Measurements from ENCODE around the gene SUPT20HL2. TPM values are rescaled to one million over a fixed set of nuclear protein-coding genes. Genes with fewer than 3 reads are reported as not detected.

Gene SUPT20HL2
- total RNA-seq, 4 donors from 2014 or later: not detected

DNA sequence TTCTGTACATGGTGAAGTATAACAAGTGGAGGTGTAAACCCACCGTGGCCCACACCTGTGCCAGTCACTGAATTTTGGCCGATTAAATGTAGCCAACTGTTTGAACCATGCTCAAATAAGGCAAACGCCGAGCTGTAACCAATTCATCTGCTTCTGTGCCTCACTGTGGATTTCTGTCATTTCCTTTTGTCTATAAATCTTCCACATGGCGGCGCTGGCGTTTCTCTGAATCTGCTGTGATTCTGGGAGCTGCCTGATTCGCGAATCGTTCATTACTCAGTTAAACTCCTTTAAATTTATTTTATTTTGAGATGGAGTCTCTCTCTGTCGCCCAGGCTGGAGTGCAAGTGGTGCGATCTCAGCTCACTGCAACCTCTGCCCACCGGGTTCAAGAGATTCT, 19.2 kb downstream of the SUPT20HL2 start:
- no peak for DNase-seq
- Histone ChIP-seq H3K4me1 (no peaks in the 10 kb centered on the region), H3K27me3 (no peaks in the 10 kb centered on the region), H3K36me3 (no peaks in the 10 kb centered on the region), H3K4me3 (replicated peaks in 1 of 3) (no peak overlapping the region), H3K9me3 (no peaks in the 10 kb centered on the region), H3K27ac (no peak overlapping the region)
- WGBS, 2 donors: 55 to 58% methylated on average over 13 of the region's 13 CpGs
- intact Hi-C loops (cut with DNase I): no loop called here
- TF ChIP-seq, protein P1, sequence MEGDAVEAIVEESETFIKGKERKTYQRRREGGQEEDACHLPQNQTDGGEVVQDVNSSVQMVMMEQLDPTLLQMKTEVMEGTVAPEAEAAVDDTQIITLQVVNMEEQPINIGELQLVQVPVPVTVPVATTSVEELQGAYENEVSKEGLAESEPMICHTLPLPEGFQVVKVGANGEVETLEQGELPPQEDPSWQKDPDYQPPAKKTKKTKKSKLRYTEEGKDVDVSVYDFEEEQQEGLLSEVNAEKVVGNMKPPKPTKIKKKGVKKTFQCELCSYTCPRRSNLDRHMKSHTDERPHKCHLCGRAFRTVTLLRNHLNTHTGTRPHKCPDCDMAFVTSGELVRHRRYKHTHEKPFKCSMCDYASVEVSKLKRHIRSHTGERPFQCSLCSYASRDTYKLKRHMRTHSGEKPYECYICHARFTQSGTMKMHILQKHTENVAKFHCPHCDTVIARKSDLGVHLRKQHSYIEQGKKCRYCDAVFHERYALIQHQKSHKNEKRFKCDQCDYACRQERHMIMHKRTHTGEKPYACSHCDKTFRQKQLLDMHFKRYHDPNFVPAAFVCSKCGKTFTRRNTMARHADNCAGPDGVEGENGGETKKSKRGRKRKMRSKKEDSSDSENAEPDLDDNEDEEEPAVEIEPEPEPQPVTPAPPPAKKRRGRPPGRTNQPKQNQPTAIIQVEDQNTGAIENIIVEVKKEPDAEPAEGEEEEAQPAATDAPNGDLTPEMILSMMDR (IDR thresholded peaks at IDR 0.05): no peak
- no peak for TF ChIP-seq POLR2A (IDR thresholded peaks at IDR 0.05)

DNA sequence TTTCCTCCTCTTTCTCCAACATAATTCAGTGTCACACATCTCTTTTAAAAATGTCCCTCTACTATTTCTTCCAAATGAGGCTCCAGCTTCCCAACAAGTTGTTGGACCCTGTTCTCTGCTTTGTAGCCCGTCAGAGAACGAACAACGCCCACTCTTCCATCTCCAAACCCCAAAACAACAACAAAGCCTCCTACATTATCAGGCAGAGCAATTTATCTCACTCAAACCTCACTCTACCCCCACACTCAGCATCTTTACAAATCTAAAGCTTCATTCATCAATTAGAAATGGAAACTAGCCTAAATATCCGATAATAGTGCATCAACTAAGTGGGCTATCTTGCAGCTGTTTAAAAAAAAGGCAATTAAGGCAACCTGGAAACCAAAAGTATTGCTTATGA, 20.5 kb downstream of the SUPT20HL2 start:
- Histone ChIP-seq H3K36me3 (no peaks in the 10 kb centered on the region), H3K27me3 (no peaks in the 10 kb centered on the region), H3K27ac (no peak overlapping the region), H3K4me3 (replicated peaks in 1 of 3) (no peak overlapping the region), H3K4me1 (no peaks in the 10 kb centered on the region), H3K9me3 (no peaks in the 10 kb centered on the region)
- intact Hi-C loops (cut with DNase I): no loop called here
- TF ChIP-seq, protein P1 (IDR thresholded peaks at IDR 0.05): no peak
- TF ChIP-seq POLR2A (IDR thresholded peaks at IDR 0.05): no peak
- WGBS, 2 donors: 72 to 82% methylated on average over 4 of the region's 4 CpGs
- no peak for DNase-seq

DNA sequence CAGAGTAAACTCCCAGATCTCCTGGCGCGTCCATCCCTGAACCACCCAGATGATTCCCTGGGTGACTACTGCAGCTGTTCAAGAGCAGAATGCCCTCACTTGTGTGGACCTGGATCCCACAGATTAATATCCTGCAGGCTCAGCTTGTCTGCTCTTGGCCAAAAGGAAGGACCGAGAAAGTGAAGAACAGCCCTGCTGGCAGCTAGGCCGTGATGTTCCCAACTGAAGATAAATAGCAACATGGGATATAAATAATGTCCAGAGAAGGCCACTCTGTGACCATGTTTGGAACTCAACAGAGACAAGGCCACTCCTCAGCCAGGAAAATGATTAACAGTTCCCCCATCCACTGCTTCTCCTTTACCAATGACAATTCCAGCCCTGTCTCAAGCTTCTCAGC, 21.5 kb downstream of the SUPT20HL2 start:
- whole genome bisulfite sequencing, 2 donors: 81 to 90% methylated on average over 4 of the region's 4 CpGs
- Histone ChIP-seq H3K36me3 (no peaks in the 10 kb centered on the region), H3K27ac (no peak overlapping the region), H3K4me1 (no peaks in the 10 kb centered on the region), H3K27me3 (no peaks in the 10 kb centered on the region), H3K4me3 (replicated peaks in 1 of 3) (no peak overlapping the region), H3K9me3 (no peaks in the 10 kb centered on the region)
- intact Hi-C loops (cut with DNase I): no loop called here
- TF ChIP-seq, protein P1 (IDR thresholded peaks at IDR 0.05): no peak
- no peak for TF ChIP-seq POLR2A (IDR thresholded peaks at IDR 0.05)
- no peak for DNase-seq

DNA sequence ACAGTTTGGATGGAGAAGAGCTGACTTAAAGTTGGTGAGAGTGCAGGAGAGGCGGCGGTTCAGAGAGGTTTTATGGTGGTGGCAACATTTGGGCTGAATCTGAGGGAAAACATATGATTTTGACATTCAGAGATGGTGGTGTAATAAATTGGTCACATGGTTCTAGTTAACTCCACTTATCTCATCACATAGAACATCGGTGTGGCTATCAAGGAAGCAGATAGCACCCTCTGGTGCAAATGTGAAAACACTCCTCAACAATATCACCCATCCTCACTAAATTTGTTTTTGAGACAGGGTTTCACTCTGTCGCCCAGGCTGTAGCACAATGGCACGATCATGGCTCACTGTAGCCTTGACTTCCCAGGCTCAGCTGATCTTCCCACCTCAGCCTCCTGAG, 28.8 kb downstream of the SUPT20HL2 start:
- DNase-seq: no peak
- WGBS, 2 donors: 84 to 90% methylated on average over 5 of the region's 5 CpGs
- Histone ChIP-seq H3K9me3 (no peaks in the 10 kb centered on the region), H3K36me3 (no peaks in the 10 kb centered on the region), H3K27ac (no peak overlapping the region), H3K4me1 (no peaks in the 10 kb centered on the region), H3K4me3 (replicated peaks in 1 of 3) (no peak overlapping the region), H3K27me3 (no peaks in the 10 kb centered on the region)
- intact Hi-C loops (cut with DNase I): no loop called here
- TF ChIP-seq, protein P1 (IDR thresholded peaks at IDR 0.05): no peak
- no peak for TF ChIP-seq POLR2A (IDR thresholded peaks at IDR 0.05)

DNA sequence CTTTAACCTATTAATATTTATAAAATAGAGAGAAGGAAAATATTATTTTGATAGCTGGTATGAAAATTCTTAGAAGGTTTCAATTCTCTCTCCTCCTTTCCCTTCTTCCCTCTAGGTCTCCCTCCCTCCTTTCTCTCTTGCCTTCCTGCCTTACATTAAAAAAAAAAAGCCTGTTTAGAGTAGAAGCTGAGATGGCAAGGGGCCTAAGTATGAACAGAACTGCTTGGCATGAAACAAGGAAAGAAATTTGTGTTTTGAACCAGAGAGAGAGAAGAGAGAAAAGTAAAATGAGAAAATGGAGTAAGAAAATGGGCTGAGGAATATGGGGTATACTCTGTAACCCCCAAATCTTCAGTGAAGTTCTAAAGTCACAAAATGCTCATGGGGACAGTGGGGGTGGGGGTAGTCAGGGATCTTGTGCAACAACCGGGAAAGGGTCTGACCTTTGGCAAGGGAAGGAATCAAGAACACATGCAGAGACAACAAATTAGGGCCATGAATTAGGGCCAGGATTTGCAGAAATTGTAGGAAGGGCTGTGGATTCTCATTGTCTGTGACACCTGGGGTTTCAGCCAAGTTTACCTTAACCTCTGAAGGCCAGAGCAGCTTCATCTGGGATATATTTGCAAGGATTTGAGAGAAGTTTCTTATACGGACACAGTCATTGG, 30.6 kb downstream of the SUPT20HL2 start:
- H3K36me3 ChIP-seq: no peaks in the 10 kb centered on the region
- intact Hi-C loops (cut with DNase I): no loop called here
- H3K27ac ChIP-seq: no peak overlapping the region
- no peaks in the 10 kb centered on the region for H3K9me3 ChIP-seq
- WGBS, 2 donors: 72 to 82% methylated on average over 2 of the region's 2 CpGs
- H3K4me1 ChIP-seq: no peaks in the 10 kb centered on the region
- TF ChIP-seq POLR2A (IDR thresholded peaks at IDR 0.05): no peak
- TF ChIP-seq, protein P1 (IDR thresholded peaks at IDR 0.05): no peak
- H3K27me3 ChIP-seq: no peaks in the 10 kb centered on the region
- DNase-seq: no peak
- H3K4me3 ChIP-seq (replicated peaks in 1 of 3): no peak overlapping the region
